Measurements from ENCODE around the gene FAM216B. TPM values are rescaled to one million over a fixed set of nuclear protein-coding genes. Genes with fewer than 3 reads are reported as not detected.

FAM216B gene
- polyA plus RNA-seq, 1 of the 3 experiments (the other 2 are of a cell fraction): not detected

- Histone ChIP-seq H3F3A (replicated peaks; ENCODE audit: insufficient read depth) (no peaks in the 10 kb centered on the region), H3K27ac (ENCODE audit: low read depth in 2 of 2, low read length in 1 of 2) (no peak overlapping the region), H3K9me2 (no peaks in the 10 kb centered on the region), H3K9me3 (no peaks in the 10 kb centered on the region), H3K4me1 (ENCODE audit: control insufficient read depth in 1 of 2, insufficient read depth in 2 of 2, low read depth in 1 of 2, low read length in 1 of 2) (no peaks in the 10 kb centered on the region), H3K27me3 (ENCODE audit: insufficient read depth) (no peaks in the 10 kb centered on the region), H3K4me2 (no peak overlapping the region), H3K9ac (no peak overlapping the region), H2AFZ (ENCODE audit: low read depth) (no peak overlapping the region), H3K79me2 (ENCODE audit: insufficient read depth) (no peaks in the 10 kb centered on the region), H3K36me3 (replicated peaks in 1 of 2; ENCODE audit: control insufficient read depth in 1 of 2, insufficient read depth in 2 of 2, low read length in 1 of 2) (no peaks in the 10 kb centered on the region), H4K20me1 (ENCODE audit: insufficient read depth) (no peaks in the 10 kb centered on the region), H3K4me3 (ENCODE audit: low read depth in 2 of 2, low read length in 1 of 2) (no peak overlapping the region)
- no peak for TF ChIP-seq FOXM1 (IDR thresholded peaks at IDR 0.05; ENCODE audit: low read depth)
- TF ChIP-seq, protein P1, sequence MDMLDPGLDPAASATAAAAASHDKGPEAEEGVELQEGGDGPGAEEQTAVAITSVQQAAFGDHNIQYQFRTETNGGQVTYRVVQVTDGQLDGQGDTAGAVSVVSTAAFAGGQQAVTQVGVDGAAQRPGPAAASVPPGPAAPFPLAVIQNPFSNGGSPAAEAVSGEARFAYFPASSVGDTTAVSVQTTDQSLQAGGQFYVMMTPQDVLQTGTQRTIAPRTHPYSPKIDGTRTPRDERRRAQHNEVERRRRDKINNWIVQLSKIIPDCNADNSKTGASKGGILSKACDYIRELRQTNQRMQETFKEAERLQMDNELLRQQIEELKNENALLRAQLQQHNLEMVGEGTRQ (IDR thresholded peaks at IDR 0.05; ENCODE audit: borderline replicate concordance, low read depth, low read length): no peak
- TF ChIP-seq YY1 (IDR thresholded peaks at IDR 0.05; ENCODE audit: low read depth): no peak
- TF ChIP-seq, protein P2, sequence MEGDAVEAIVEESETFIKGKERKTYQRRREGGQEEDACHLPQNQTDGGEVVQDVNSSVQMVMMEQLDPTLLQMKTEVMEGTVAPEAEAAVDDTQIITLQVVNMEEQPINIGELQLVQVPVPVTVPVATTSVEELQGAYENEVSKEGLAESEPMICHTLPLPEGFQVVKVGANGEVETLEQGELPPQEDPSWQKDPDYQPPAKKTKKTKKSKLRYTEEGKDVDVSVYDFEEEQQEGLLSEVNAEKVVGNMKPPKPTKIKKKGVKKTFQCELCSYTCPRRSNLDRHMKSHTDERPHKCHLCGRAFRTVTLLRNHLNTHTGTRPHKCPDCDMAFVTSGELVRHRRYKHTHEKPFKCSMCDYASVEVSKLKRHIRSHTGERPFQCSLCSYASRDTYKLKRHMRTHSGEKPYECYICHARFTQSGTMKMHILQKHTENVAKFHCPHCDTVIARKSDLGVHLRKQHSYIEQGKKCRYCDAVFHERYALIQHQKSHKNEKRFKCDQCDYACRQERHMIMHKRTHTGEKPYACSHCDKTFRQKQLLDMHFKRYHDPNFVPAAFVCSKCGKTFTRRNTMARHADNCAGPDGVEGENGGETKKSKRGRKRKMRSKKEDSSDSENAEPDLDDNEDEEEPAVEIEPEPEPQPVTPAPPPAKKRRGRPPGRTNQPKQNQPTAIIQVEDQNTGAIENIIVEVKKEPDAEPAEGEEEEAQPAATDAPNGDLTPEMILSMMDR (IDR thresholded peaks at IDR 0.05): no peak
- no peak for TF ChIP-seq EZH2phosphoT487 (IDR thresholded peaks at IDR 0.05; ENCODE audit: borderline replicate concordance, low read depth)
- no peak for TF ChIP-seq MXI1 (IDR thresholded peaks at IDR 0.05; ENCODE audit: low read depth, low read length)
- no peak for TF ChIP-seq FOSL2 (IDR thresholded peaks at IDR 0.05; ENCODE audit: borderline replicate concordance, low read depth)
- no peak for TF ChIP-seq NFIC (IDR thresholded peaks at IDR 0.05; ENCODE audit: borderline replicate concordance)
- no peak for TF ChIP-seq FOXJ3 (CRISPR knock-in tag; IDR thresholded peaks at IDR 0.05)
- no peak for TF ChIP-seq MAX (IDR thresholded peaks at IDR 0.05; ENCODE audit: low read depth)
- no peak for TF ChIP-seq EP300 (IDR thresholded peaks at IDR 0.05; ENCODE audit: borderline replicate concordance in 1 of 2, low read depth in 1 of 2, low read length in 1 of 2)
- TF ChIP-seq RXRA (IDR thresholded peaks at IDR 0.05; ENCODE audit: borderline replicate concordance, low read depth): no peak
- TF ChIP-seq USF1 (IDR thresholded peaks at IDR 0.05; ENCODE audit: borderline replicate concordance, low read depth): no peak
- TF ChIP-seq, protein P3, sequence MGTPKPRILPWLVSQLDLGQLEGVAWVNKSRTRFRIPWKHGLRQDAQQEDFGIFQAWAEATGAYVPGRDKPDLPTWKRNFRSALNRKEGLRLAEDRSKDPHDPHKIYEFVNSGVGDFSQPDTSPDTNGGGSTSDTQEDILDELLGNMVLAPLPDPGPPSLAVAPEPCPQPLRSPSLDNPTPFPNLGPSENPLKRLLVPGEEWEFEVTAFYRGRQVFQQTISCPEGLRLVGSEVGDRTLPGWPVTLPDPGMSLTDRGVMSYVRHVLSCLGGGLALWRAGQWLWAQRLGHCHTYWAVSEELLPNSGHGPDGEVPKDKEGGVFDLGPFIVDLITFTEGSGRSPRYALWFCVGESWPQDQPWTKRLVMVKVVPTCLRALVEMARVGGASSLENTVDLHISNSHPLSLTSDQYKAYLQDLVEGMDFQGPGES (IDR thresholded peaks at IDR 0.05; ENCODE audit: low read depth, low read length): no peak
- TF ChIP-seq MEF2A (IDR thresholded peaks at IDR 0.05; ENCODE audit: borderline replicate concordance, low read depth): no peak
- ChIA-PET POLR2A (interaction anchor here (0.6 to 0.7 kb wide), 2 partner anchors 11 to 695 kb away, joined by 3 read pairs; no protein-coding TSS in a partner anchor), CTCF (no interaction called here)
- no peak for DNase-seq
- WGBS (ENCODE audit: low lambda C conversion rate): 75% methylated on average over 6 of the region's 6 CpGs
Measured at GRCh38 chr13:42798118-42798517, 16.7 kb downstream of the FAM216B start.
